Prostate gland (tissue), 2 donors: ENCODE measurements around the gene GON7. TPM values are rescaled to one million over a fixed set of nuclear protein-coding genes. Genes with fewer than 3 reads are reported as not detected.
"Not testable (repeated sequence)": the region's sequence is repeated elsewhere in the genome, so short reads cannot be mapped to it uniquely, and the experiment has no call there.

Source experiments
- DNase-seq: peaks from one replicate; pipeline ENCODE4 v3.0.0-alpha.2; 2019; ENCODE audit warnings: low spot score
- H3K27ac ChIP-seq, 2 donors: fragments of 200-600 bp; sonication (generic); 2 replicates each; pipeline ENCODE4 v1.5.1; 2017 to 2019
- H3K27me3 ChIP-seq: fragments of 200-600 bp; sonication (generic); replicated peaks from 2 replicates; pipeline ENCODE4 v1.5.1; 2019; ENCODE audit not compliant: insufficient read depth
- H3K36me3 ChIP-seq, 2 donors: fragments of 200-600 bp; sonication (generic); 1 replicate in 1 of 2; 2 replicates in 1 of 2; pipeline versions ENCODE4 v1.5.1 to v1.8.1; 2017 to 2019
- H3K4me1 ChIP-seq: fragments of 200-600 bp; sonication (generic); replicated peaks from 2 replicates; pipeline ENCODE4 v1.5.1; 2019
- H3K4me3 ChIP-seq, 2 donors: fragments of 200-600 bp; sonication (generic); 2 replicates each; pipeline ENCODE4 v1.5.1; 2017 to 2019
- H3K9me3 ChIP-seq: fragments of 200-600 bp; sonication (generic); 2 replicates; pipeline ENCODE4 v1.5.1; 2017
- POLR2A ChIP-seq: fragments of 450-650 bp; IDR thresholded peaks from one replicate; pipeline ENCODE4 v1.6.1; 2016; ENCODE audit warnings: antibody characterized with exemption, mild to moderate bottlenecking
- POLR2AphosphoS5 ChIP-seq: sonication (generic); formaldehyde crosslinking; IDR thresholded peaks from one replicate; pipeline ENCODE4 v1.6.1; 2017; ENCODE audit warnings: antibody characterized with exemption
- WGBS: methylation state at CpG from one replicate; pipeline ENCODE4 v1.1.5; 2018; 5-methylcytosine and 5-hydroxymethylcytosine counted together
- intact Hi-C: fragments of 100-400 bp; cut with DNase I; formaldehyde crosslinking; loops from one replicate; pipeline ENCODE4 v1.14.2; 2022
- total RNA-seq, 2 donors: library from RNA; depleted of rRNA; stranded (reverse); fragments of >200 nt; gene quantifications; one replicate each; pipeline ENCODE4 v1.1.0, GENCODE V29; 2016
- TF ChIP-seq, protein P1 (sequence below), 4 experiments: fragments of 200-600 bp in 2 of 4; fragments of 450-650 bp in 2 of 4; sonication (generic) in 2 of 4; IDR thresholded peaks; 1 replicate in 3 of 4; 2 replicates in 1 of 4; pipeline ENCODE4 v1.5.1; 2016 to 2019; ENCODE audit warnings: antibody characterized with exemption in 4 of 4, mild to moderate bottlenecking in 2 of 4, moderate library complexity in 2 of 4

The GON7 gene
- total RNA-seq, 2 donors from 2014 or later: 8.7 to 17.4 TPM

DNA sequence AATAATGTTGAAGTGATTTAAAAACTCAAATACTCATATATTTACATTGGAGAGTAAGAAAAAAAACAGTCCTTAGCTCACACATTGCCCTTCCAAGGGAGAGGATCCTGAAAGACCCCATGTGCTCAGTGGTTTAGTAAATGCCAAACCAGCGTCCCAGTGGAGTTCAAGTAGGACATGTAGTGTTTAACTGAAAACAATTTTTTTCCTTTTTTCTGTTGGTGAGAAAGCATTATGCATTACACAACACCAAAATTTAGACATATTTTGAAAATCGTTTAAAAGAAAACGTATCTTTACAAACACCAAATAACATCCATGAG is 33.8 kb upstream of the GON7 start:
- TF ChIP-seq POLR2A: no peak
- TF ChIP-seq POLR2AphosphoS5: no peak
- Histone ChIP-seq H3K27me3 (no peaks in the 10 kb centered on the region), H3K4me3 (no peak overlapping the region), H3K4me1 (no peaks in the 10 kb centered on the region), H3K36me3 (peaks cover 0 to 7% of the 10 kb centered on the region in 2 donors), H3K27ac (no peak overlapping the region), H3K9me3 (no peaks in the 10 kb centered on the region)
- WGBS: 91% methylated on average over 3 of the region's 3 CpGs
- intact Hi-C loops: no loop called here
- no peak for DNase-seq

DNA sequence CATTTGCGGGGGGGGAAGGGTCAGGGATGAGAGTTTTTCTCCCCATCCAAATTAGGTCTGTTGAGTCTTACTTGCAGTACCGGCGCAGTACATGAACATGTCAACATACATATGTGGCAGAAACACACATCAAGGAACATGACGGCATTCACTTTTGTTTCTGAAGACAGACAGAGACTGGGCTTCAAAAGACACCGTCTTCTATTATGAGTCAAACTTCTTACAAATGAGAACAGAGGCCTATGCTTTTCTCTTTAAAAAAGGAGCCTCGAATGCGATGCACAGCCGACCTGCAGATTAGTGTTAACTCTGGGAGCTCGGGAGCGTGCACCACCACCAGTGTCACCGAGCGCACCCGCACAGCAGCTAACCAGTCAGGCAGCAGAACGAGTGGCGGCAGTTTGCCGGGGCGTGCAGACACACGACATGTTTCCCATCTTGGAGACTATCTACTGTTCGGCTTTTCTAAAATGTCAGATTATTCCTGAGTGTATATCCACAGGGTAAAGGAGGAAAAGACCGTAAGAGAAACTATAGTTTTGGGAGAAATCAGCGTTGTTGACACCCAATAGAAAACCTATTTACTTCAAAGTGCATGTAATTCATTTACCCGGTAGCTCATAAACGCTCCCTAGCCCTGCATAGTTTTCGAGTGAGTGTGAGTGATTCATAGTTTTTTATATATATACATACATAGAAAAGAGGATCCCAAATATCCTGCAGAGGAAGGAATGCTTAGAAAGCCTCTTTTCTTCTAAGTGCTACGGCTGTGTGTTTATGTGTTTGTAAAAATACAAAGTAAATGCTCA is 33.2 kb upstream of the GON7 start:
- Histone ChIP-seq H3K9me3 (no peaks in the 10 kb centered on the region), H3K4me1 (no peaks in the 10 kb centered on the region), H3K4me3 (no peak overlapping the region), H3K27ac (no peak overlapping the region), H3K27me3 (no peaks in the 10 kb centered on the region), H3K36me3 (peaks cover 0 to 7% of the 10 kb centered on the region in 2 donors)
- no peak for TF ChIP-seq POLR2A
- TF ChIP-seq, protein P1, sequence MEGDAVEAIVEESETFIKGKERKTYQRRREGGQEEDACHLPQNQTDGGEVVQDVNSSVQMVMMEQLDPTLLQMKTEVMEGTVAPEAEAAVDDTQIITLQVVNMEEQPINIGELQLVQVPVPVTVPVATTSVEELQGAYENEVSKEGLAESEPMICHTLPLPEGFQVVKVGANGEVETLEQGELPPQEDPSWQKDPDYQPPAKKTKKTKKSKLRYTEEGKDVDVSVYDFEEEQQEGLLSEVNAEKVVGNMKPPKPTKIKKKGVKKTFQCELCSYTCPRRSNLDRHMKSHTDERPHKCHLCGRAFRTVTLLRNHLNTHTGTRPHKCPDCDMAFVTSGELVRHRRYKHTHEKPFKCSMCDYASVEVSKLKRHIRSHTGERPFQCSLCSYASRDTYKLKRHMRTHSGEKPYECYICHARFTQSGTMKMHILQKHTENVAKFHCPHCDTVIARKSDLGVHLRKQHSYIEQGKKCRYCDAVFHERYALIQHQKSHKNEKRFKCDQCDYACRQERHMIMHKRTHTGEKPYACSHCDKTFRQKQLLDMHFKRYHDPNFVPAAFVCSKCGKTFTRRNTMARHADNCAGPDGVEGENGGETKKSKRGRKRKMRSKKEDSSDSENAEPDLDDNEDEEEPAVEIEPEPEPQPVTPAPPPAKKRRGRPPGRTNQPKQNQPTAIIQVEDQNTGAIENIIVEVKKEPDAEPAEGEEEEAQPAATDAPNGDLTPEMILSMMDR (IDR thresholded peaks at IDR 0.05): no peak
- no peak for TF ChIP-seq POLR2AphosphoS5
- intact Hi-C loops: no loop called here
- WGBS: 81% methylated on average over 25 of the region's 25 CpGs
- DNase-seq: no peak

DNA sequence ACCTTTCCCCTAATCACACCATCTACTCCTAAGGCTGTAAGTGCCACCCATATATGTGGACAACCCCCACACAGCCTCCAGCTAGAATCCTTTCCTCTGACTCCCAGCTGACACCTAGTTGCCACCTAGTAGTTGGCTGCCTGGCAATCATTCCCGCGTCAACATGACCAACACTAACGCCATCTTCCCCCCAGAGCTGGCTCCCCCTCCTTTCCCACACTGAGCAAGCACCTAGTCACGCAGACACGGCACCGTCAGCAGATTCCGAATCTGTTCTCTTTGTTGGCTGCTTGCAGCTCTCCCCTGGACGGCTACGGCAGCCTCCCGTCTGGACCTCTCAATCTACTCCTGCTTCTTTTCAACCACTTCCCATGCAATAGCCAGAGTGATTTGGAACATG is 27.9 kb upstream of the GON7 start:
- WGBS: 41% methylated on average over 10 of the region's 10 CpGs
- no peak for TF ChIP-seq POLR2AphosphoS5
- TF ChIP-seq POLR2A: no peak
- TF ChIP-seq, protein P1 (IDR thresholded peaks at IDR 0.05): no peak
- no peaks in the 10 kb centered on the region for H3K9me3 ChIP-seq

DNA sequence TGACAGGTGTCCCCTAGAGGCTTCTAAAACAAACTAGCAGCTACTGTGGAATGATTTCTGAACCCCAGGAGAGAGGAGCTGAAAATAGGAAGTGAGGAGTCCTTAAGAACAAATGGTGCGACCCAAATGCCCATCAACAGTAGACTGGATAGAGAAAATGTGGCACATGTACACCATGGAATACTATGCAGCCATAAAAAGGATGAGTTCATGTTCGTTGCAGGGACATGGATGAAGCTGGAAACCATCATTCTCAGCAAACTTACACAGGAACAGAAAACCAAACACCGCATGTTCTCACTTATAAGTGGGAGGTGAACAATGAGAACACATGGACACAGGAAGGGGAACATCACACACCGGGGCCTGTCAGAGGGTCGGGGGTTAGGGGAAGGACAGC is 26.2 kb upstream of the GON7 start:
- H3K27ac ChIP-seq, H3K4me1 ChIP-seq, H3K4me3 ChIP-seq, H3K27me3 ChIP-seq, H3K36me3 ChIP-seq, H3K9me3 ChIP-seq, intact Hi-C loops, DNase-seq: not testable (repeated sequence)
- WGBS: 94% methylated on average over 5 of the region's 5 CpGs

More for the DNA sequence above, 27.9 kb upstream of the GON7 start:
- H3K27me3 ChIP-seq: no peaks in the 10 kb centered on the region
- H3K36me3 ChIP-seq: no peaks in the 10 kb centered on the region
- no peaks in the 10 kb centered on the region for H3K4me1 ChIP-seq
- intact Hi-C loops: no loop called here
- no peak overlapping the region for H3K4me3 ChIP-seq
- no peak overlapping the region for H3K27ac ChIP-seq
- DNase-seq: no peak

DNA sequence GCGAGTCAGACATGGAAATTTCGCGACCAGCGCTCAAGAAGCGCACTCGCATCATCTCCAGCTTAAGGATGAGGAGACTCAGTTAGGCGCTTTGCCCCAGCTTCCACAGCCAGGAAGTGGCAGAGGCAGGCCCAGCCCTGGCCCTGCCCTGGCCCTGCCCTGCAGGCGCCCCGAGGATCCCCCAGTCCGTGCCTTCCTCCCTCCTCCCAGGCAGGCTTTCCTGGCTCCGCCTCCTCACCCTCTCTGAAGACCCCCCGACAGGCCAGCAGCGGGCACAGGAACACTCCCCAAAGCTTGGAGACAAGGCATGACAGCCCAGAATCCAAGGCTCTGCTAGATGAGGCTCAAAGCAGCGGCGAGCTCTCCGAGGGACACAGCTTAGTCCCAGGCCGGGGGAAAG is 25.3 kb upstream of the GON7 start:
- Histone ChIP-seq H3K27me3 (no peaks in the 10 kb centered on the region), H3K27ac (no peak overlapping the region), H3K36me3 (peaks cover 0 to 3% of the 10 kb centered on the region in 2 donors), H3K4me1 (no peaks in the 10 kb centered on the region), H3K9me3 (no peaks in the 10 kb centered on the region), H3K4me3 (no peak overlapping the region)
- no peak for DNase-seq
- 64% methylated on average over 17 of the region's 17 CpGs for WGBS
- intact Hi-C loops: no loop called here
- no peak for TF ChIP-seq POLR2A

DNA sequence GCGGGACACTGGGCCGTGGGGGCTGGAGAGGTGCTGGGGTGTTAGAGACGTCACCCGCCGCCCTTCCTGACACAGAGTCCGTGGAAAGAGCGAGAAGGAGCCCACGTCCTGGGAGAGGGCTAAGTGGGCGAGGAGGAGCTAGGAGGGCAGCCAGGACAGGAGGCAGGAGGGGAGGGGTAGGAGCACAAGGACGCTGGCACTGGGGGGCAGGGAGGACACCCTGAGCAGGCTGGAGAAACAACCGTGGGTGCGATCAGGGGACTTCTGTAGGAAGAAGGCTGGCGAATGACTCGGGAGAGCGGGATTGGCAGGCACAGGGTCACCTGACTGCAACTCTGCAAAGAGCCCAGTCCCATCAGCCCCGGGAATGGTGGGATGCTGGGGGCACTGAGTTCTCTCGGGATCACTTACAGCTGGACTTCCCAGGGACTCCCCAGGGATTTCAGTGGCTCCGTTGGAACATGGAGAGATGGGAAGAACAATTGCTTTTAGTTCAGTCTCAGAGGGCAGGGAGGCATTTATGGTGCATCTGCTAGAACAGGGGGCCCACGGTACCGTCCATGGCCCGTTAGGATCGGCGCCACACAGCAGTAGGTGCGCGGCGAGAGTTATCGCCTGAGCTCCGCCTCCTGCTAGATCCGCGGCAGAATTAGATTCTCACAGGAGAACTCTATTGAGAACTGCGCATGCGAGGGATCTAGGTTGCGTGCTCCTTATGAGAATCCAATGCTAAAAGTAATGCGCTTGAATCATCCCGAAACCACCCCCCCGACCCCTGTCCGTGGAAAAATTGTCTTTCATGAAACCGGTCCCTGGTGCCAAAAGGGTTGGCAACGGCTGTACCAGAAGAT is 24.5 kb upstream of the GON7 start:
- intact Hi-C loops: no loop called here
- H3K36me3 ChIP-seq: peaks cover 0 to 7% of the 10 kb centered on the region in 2 donors
- H3K27ac ChIP-seq: no peak overlapping the region
- no peaks in the 10 kb centered on the region for H3K9me3 ChIP-seq
- H3K27me3 ChIP-seq: no peaks in the 10 kb centered on the region
- no peaks in the 10 kb centered on the region for H3K4me1 ChIP-seq
- 18% methylated on average over 39 of the region's 39 CpGs for WGBS
- TF ChIP-seq, protein P1 (IDR thresholded peaks at IDR 0.05): no peak
- TF ChIP-seq POLR2A (no peak), POLR2AphosphoS5 (no peak)
- H3K4me3 ChIP-seq: peak overlapping the region; percentile 27 to 30
- no peak for DNase-seq
